Glomerular endothelial cell (primary cell): ENCODE results near the gene FBN3. TPM values are rescaled to one million over a fixed set of nuclear protein-coding genes. Genes with fewer than 3 reads are reported as not detected.
A peak's percentile ranks its signal among the peaks of the same experiment; 100 is the strongest.
"Not testable (repeated sequence)": the region's sequence is repeated elsewhere in the genome, so short reads cannot be mapped to it uniquely, and the experiment has no call there.

Source experiments
- DNase-seq: peaks from one replicate; pipeline ENCODE4 v3.0.0-alpha.2; 2011; ENCODE audit warnings: low read depth, low spot score; ENCODE audit errors: extremely low read depth
- total RNA-seq: library from RNA; depleted of rRNA; stranded (reverse); fragments of >200 nt; gene quantifications from 2 replicates; pipeline ENCODE4 v1.2.3, GENCODE V29; 2015

The FBN3 gene
- total RNA-seq, 1 donor from 2014 or later = not detected

- DNase-seq = no peak
These were observed 84.2 kb downstream of the FBN3 start for GRCh38 chr19:8064911-8065874.

GRCh38 chr19:8057545-8058270, 91.7 kb downstream of the FBN3 start:
- DNase-seq = no peak

- DNase-seq = no peak
These were observed 92.9 kb downstream of the FBN3 start for GRCh38 chr19:8056533-8056932.

GRCh38 chr19:8054169-8054568, 95.2 kb downstream of the FBN3 start:
- no peak for DNase-seq

GRCh38 chr19:8052464-8052859, 96.9 kb downstream of the FBN3 start, which contains the start of gene CCL25:
Gene CCL25 (plus strand): TSS chr19:8052760. CDS start chr19:8053050, 290 bp downstream.
- DNase-seq = no peak

GRCh38 chr19:8050274-8051096, 98.9 kb downstream of the FBN3 start:
- DNase-seq = peak; percentile 33

GRCh38 chr19:8046569-8047165, 102.7 kb downstream of the FBN3 start:
- DNase-seq = no peak

GRCh38 chr19:8045872-8046568, 103.4 kb downstream of the FBN3 start:
- DNase-seq = no peak

GRCh38 chr19:8044018-8044417, 105.4 kb downstream of the FBN3 start:
- no peak for DNase-seq

GRCh38 chr19:8042900-8043299, 106.5 kb downstream of the FBN3 start:
- no peak for DNase-seq

GRCh38 chr19:8041531-8041931, 107.9 kb downstream of the FBN3 start:
- no peak for DNase-seq

- no peak for DNase-seq
These were observed 110.2 kb downstream of the FBN3 start for GRCh38 chr19:8039231-8039630.

- DNase-seq = no peak
These were observed 110.6 kb downstream of the FBN3 start for GRCh38 chr19:8038815-8039214.

GRCh38 chr19:8036434-8037099, 112.8 kb downstream of the FBN3 start:
- DNase-seq = no peak

GRCh38 chr19:8034178-8034525, 115.2 kb downstream of the FBN3 start:
- DNase-seq = no peak

- not testable (repeated sequence) for DNase-seq
These were observed 115.9 kb downstream of the FBN3 start for GRCh38 chr19:8033287-8034177.

GRCh38 chr19:8030960-8031359, 118.4 kb downstream of the FBN3 start:
- DNase-seq = no peak

- DNase-seq = no peak
These were observed 120.4 kb downstream of the FBN3 start for GRCh38 chr19:8028951-8029491.
